PC-9 (cell line): ENCODE results near the gene NBEAL2. TPM values are rescaled to one million over a fixed set of nuclear protein-coding genes. Genes with fewer than 3 reads are reported as not detected.

ENCODE experiments used
- BruUV-seq: library from RNA; stranded (reverse); fragments of 400-500 nt; replicated peaks from 2 replicates; lab custom pipeline; 2021; lab: Mats Ljungman, UMichigan
- CTCF ChIA-PET: fragments of 300-600 bp; sonication (Branson Sonifier 250); formaldehyde crosslinking; loops from one replicate; lab custom pipeline; 2022; ENCODE audit warnings: antibody characterized with exemption; lab: Charles Lee
- POLR2A ChIA-PET: fragments of 300-600 bp; sonication (Branson Sonifier 250); formaldehyde crosslinking; loops from one replicate; lab custom pipeline; 2022; ENCODE audit warnings: antibody characterized with exemption; ENCODE audit not compliant: unreplicated experiment; lab: Charles Lee
- DNase-seq, 2 experiments: peaks; one replicate each; pipeline versions ENCODE4 v3.0.0 to v3.0.0-alpha.2; 2015 to 2022; ENCODE audit warnings: mixed read lengths in 1 of 2
- H2AFZ ChIP-seq: fragments of 200-600 bp; sonication (generic); 2 replicates; pipeline ENCODE4 v1.8.1; 2017; ENCODE audit warnings: antibody characterized with exemption
- H3F3A ChIP-seq: fragments of 200-600 bp; sonication (generic); 2 replicates; pipeline ENCODE4 v1.8.1; 2017; ENCODE audit warnings: antibody characterized with exemption, mild to moderate bottlenecking, low read depth; ENCODE audit not compliant: insufficient read depth
- H3K27ac ChIP-seq: fragments of 200-600 bp; sonication (generic); 2 replicates; pipeline ENCODE4 v1.6.1; 2016; ENCODE audit warnings: mixed run types
- H3K27me3 ChIP-seq: fragments of 200-600 bp; sonication (generic); 2 replicates; pipeline ENCODE4 v1.6.1; 2016; ENCODE audit warnings: low read depth, mixed run types; ENCODE audit not compliant: insufficient read depth
- H3K36me3 ChIP-seq: fragments of 200-600 bp; sonication (generic); 2 replicates; pipeline ENCODE4 v1.6.1; 2016; ENCODE audit warnings: low read depth, mixed run types
- H3K4me1 ChIP-seq: fragments of 200-600 bp; sonication (generic); replicated peaks from 2 replicates; pipeline ENCODE4 v1.6.1; 2016; ENCODE audit warnings: mixed run types; ENCODE audit not compliant: insufficient read depth
- H3K4me2 ChIP-seq: fragments of 200-600 bp; sonication (generic); 2 replicates; pipeline ENCODE4 v1.6.1; 2017; ENCODE audit warnings: mixed run types
- H3K4me3 ChIP-seq: fragments of 200-600 bp; sonication (generic); 2 replicates; pipeline ENCODE4 v1.6.1; 2016; ENCODE audit warnings: mixed run types
- H3K79me2 ChIP-seq: fragments of 200-600 bp; sonication (generic); 2 replicates; pipeline ENCODE4 v1.6.1; 2017; ENCODE audit warnings: low read depth, mixed run types
- H3K9me2 ChIP-seq: fragments of 200-600 bp; sonication (generic); 2 replicates; pipeline ENCODE4 v1.8.1; 2017; ENCODE audit warnings: mild to moderate bottlenecking; ENCODE audit not compliant: insufficient read depth
- H3K9me3 ChIP-seq: fragments of 200-600 bp; sonication (generic); 2 replicates; pipeline ENCODE4 v1.8.1; 2016; ENCODE audit warnings: low read depth; ENCODE audit not compliant: insufficient read depth
- H4K20me1 ChIP-seq: fragments of 200-600 bp; sonication (generic); 2 replicates; pipeline ENCODE4 v1.8.1; 2017; ENCODE audit not compliant: insufficient read depth
- CTCF ChIP-seq: fragments of 200-600 bp; sonication (generic); conservative IDR thresholded peaks from 2 replicates; pipeline ENCODE4 v1.6.1; 2017; ENCODE audit warnings: mixed run types, antibody characterized with exemption, mild to moderate bottlenecking, moderate library complexity
- EZH2 ChIP-seq: fragments of 200-600 bp; sonication (generic); IDR thresholded peaks from 2 replicates; pipeline ENCODE4 v1.8.0; 2017; ENCODE audit warnings: antibody characterized with exemption, low read depth
- intact Hi-C: fragments of 100-400 bp; cut with micrococcal nuclease; formaldehyde crosslinking; loops from one replicate; pipeline ENCODE4 v1.10.0; 2022; ENCODE audit not compliant: unreplicated experiment
- total RNA-seq: library from RNA; stranded (reverse); gene quantifications from 2 replicates; pipeline ENCODE4 v1.2.3, GENCODE V29; 2021

Gene NBEAL2
- total RNA-seq, 1 experiment from 2014 or later, result 81.0 TPM

GRCh38 chr3:46933261-46933660 is 46.2 kb upstream of the NBEAL2 start:
- POLR2A ChIA-PET, result no interaction called here
- no TSS peak for BruUV-seq

GRCh38 chr3:46934072-46934471 is 45.4 kb upstream of the NBEAL2 start:
- Histone ChIP-seq H3K4me3 (no peak overlapping the region), H3K27ac (peak overlapping the region; percentile 12; the same call in 1 of the 2 replicates), H3K27me3 (no peaks in the 10 kb centered on the region), H3F3A (peaks cover 49% of the 10 kb centered on the region), H3K4me1 (peaks cover 75% of the 10 kb centered on the region), H3K9me2 (no peaks in the 10 kb centered on the region), H4K20me1 (peaks cover 6% of the 10 kb centered on the region), H3K36me3 (no peaks in the 10 kb centered on the region), H2AFZ (no peak overlapping the region), H3K79me2 (peaks cover 44% of the 10 kb centered on the region), H3K4me2 (peak overlapping the region; percentile 54), H3K9me3 (no peaks in the 10 kb centered on the region)
- intact Hi-C loops, result no loop called here
- CTCF ChIA-PET, result no interaction called here
- DNase-seq, result no peak
- BruUV-seq, result no TSS peak
- POLR2A ChIA-PET, result no interaction called here
- TF ChIP-seq CTCF (no peak), EZH2 (no peak)

More at GRCh38 chr3:46933261-46933660, 46.2 kb upstream of the NBEAL2 start:
- CTCF ChIA-PET, result interaction anchor here (0.7 kb wide), 1 partner anchor 11 kb away, joined by 3 read pairs; no protein-coding TSS in a partner anchor
- intact Hi-C loops, result no loop called here
- peak overlapping the region; percentile 61 for H3K4me2 ChIP-seq
- H4K20me1 ChIP-seq, result peaks cover 6% of the 10 kb centered on the region
- no peaks in the 10 kb centered on the region for H3K27me3 ChIP-seq
- peak overlapping the region; percentile 71; the same call in 1 of the 2 replicates for H3K27ac ChIP-seq
- H3K4me1 ChIP-seq, result peaks cover 82% of the 10 kb centered on the region
- TF ChIP-seq EZH2 (no peak), CTCF (no peak)
- no peak for DNase-seq
- H3F3A ChIP-seq, result peaks cover 49% of the 10 kb centered on the region
- H3K36me3 ChIP-seq, result peaks cover 4% of the 10 kb centered on the region; the same call in 1 of the 2 replicates
- no peaks in the 10 kb centered on the region for H3K9me3 ChIP-seq
- H3K9me2 ChIP-seq, result no peaks in the 10 kb centered on the region
- no peak overlapping the region for H3K4me3 ChIP-seq
- H3K79me2 ChIP-seq, result peaks cover 48% of the 10 kb centered on the region
- H2AFZ ChIP-seq, result no peak overlapping the region

- no peaks in the 10 kb centered on the region for H3K9me3 ChIP-seq
- peaks cover 6% of the 10 kb centered on the region for H4K20me1 ChIP-seq
- no peak for DNase-seq
- peak overlapping the region; percentile 54 for H3K4me2 ChIP-seq
- ChIA-PET POLR2A (no interaction called here), CTCF (interaction anchor here (0.7 to 2.0 kb wide), 3 partner anchors 13 to 47 kb away, joined by 3 to 12 read pairs (median 11); no protein-coding TSS in a partner anchor)
- peak overlapping the region; percentile 53 for H3K27ac ChIP-seq
- no peaks in the 10 kb centered on the region for H3K27me3 ChIP-seq
- BruUV-seq, result no TSS peak
- peaks cover 43% of the 10 kb centered on the region for H3K79me2 ChIP-seq
- no peak overlapping the region for H3K4me3 ChIP-seq
- H3K9me2 ChIP-seq, result no peaks in the 10 kb centered on the region
- TF ChIP-seq CTCF (no peak), EZH2 (no peak)
- no peaks in the 10 kb centered on the region for H3K36me3 ChIP-seq
- intact Hi-C loops, result loop anchor here (1.0 kb wide), 3 partner anchors 9 to 45 kb away; partner anchors contain the start of gene NBEAL2
- peaks cover 45% of the 10 kb centered on the region for H3F3A ChIP-seq
- H2AFZ ChIP-seq, result no peak overlapping the region
- peaks cover 69% of the 10 kb centered on the region for H3K4me1 ChIP-seq
Measured at GRCh38 chr3:46934498-46935167, 44.8 kb upstream of the NBEAL2 start.
